IMR-90 (cell line): ENCODE data around the gene NAGPA. TPM values are rescaled to one million over a fixed set of nuclear protein-coding genes. Genes with fewer than 3 reads are reported as not detected.

Experiments
- ATAC-seq: fragments of 200-7000 bp; cut with Tn5 transposase; 2 replicates; pipeline ENCODE4 v1.9.1; 2020; ENCODE audit warnings: low read depth, mild to moderate bottlenecking, moderate library complexity
- BruUV-seq: library from RNA; stranded (reverse); fragments of 400-500 nt; replicated peaks from 2 replicates; lab custom pipeline; 2021; lab: Mats Ljungman, UMichigan
- CTCF ChIA-PET: fragments of 300-600 bp; formaldehyde crosslinking; extraction: SDS; loops from one replicate; lab custom pipeline; 2021; ENCODE audit warnings: antibody characterized with exemption; lab: Yijun Ruan, JAX
- POLR2A ChIA-PET: fragments of 300-600 bp; sonication (Branson Sonifier 250); formaldehyde crosslinking; loops from one replicate; lab custom pipeline; 2022; ENCODE audit warnings: antibody characterized with exemption; ENCODE audit not compliant: unreplicated experiment; lab: Charles Lee
- DNase-seq: peaks from one replicate; pipeline ENCODE4 v3.0.0; 2013
- H2AFZ ChIP-seq: replicated peaks from 2 replicates; pipeline ENCODE3; 2013; ENCODE audit warnings: low read length, mild to moderate bottlenecking; ENCODE audit not compliant: poor library complexity
- H2AK5ac ChIP-seq: 2 replicates; pipeline ENCODE4 v1.6.1; 2013; ENCODE audit warnings: low read depth, low read length, inconsistent platforms
- H2AK9ac ChIP-seq: replicated peaks from 2 replicates; pipeline ENCODE3; 2013; ENCODE audit warnings: mild to moderate bottlenecking, low read depth, low read length, moderate library complexity; ENCODE audit not compliant: poor library complexity
- H2BK120ac ChIP-seq: 2 replicates; pipeline ENCODE4 v1.6.1; 2013; ENCODE audit warnings: low read depth, low read length, inconsistent platforms
- H2BK15ac ChIP-seq: 3 replicates; pipeline ENCODE4 v1.6.1; 2013; ENCODE audit warnings: low read depth, low read length, inconsistent platforms
- H2BK20ac ChIP-seq: 2 replicates; pipeline ENCODE4 v1.6.1; 2013; ENCODE audit warnings: low read depth, mild to moderate bottlenecking, inconsistent platforms, low read length, moderate library complexity
- H2BK5ac ChIP-seq: 2 replicates; pipeline ENCODE4 v1.6.1; 2013; ENCODE audit warnings: mild to moderate bottlenecking, low read depth, low read length, inconsistent platforms; ENCODE audit not compliant: poor library complexity, severe bottlenecking
- H3K14ac ChIP-seq: replicated peaks from 2 replicates; pipeline ENCODE4 v1.6.1; 2013; ENCODE audit warnings: low read depth, low read length, inconsistent platforms
- H3K18ac ChIP-seq: 2 replicates; pipeline ENCODE4 v1.6.1; 2013; ENCODE audit warnings: low read depth, low read length, control low read depth
- H3K23ac ChIP-seq: 2 replicates; pipeline ENCODE4 v1.6.1; 2013; ENCODE audit warnings: low read depth, low read length, inconsistent platforms
- H3K27ac ChIP-seq: 2 replicates; pipeline ENCODE4 v1.5.1; 2013; ENCODE audit warnings: mild to moderate bottlenecking, control low read depth, low read length; ENCODE audit not compliant: insufficient read depth
- H3K27me3 ChIP-seq: 2 replicates; pipeline ENCODE4 v1.6.1; 2013; ENCODE audit warnings: low read length; ENCODE audit not compliant: control insufficient read depth, insufficient read depth
- H3K36me3 ChIP-seq: 2 replicates; pipeline ENCODE4 v1.6.1; 2013; ENCODE audit warnings: low read length, mixed read lengths; ENCODE audit not compliant: control insufficient read depth, insufficient read depth
- H3K4ac ChIP-seq: 2 replicates; pipeline ENCODE4 v1.6.1; 2013; ENCODE audit warnings: low read depth, low read length, inconsistent platforms
- H3K4me1 ChIP-seq: 2 replicates; pipeline ENCODE4 v1.6.1; 2013; ENCODE audit warnings: low read length, mixed read lengths; ENCODE audit not compliant: control insufficient read depth, insufficient read depth
- H3K4me2 ChIP-seq: 2 replicates; pipeline ENCODE4 v1.6.1; 2013; ENCODE audit warnings: low read depth, mild to moderate bottlenecking, control low read depth, low read length, moderate library complexity
- H3K4me3 ChIP-seq: 2 replicates; pipeline ENCODE4 v1.5.1; 2013; ENCODE audit warnings: low read depth, mild to moderate bottlenecking, control low read depth, low read length, moderate library complexity; ENCODE audit not compliant: insufficient read depth
- H3K56ac ChIP-seq: 2 replicates; pipeline ENCODE4 v1.6.1; 2013; ENCODE audit warnings: low read length, inconsistent platforms; ENCODE audit not compliant: insufficient read depth; ENCODE audit errors: extremely low read depth
- H3K79me1 ChIP-seq, 2 experiments: 2 replicates each; pipeline ENCODE4 v1.6.1; 2013; ENCODE audit warnings: low read length in 2 of 2, inconsistent platforms in 1 of 2, low read depth in 1 of 2
- H3K9ac ChIP-seq: 2 replicates; pipeline ENCODE4 v1.6.1; 2013; ENCODE audit warnings: low read depth, low read length, control low read depth
- H3K9me1 ChIP-seq: 2 replicates; pipeline ENCODE4 v1.6.1; 2013; ENCODE audit warnings: low read length, inconsistent platforms; ENCODE audit not compliant: insufficient read depth
- H3K9me3 ChIP-seq: 2 replicates; pipeline ENCODE4 v1.6.1; 2013; ENCODE audit warnings: low read length; ENCODE audit not compliant: control insufficient read depth, insufficient read depth
- H4K20me1 ChIP-seq: 2 replicates; pipeline ENCODE4 v1.6.1; 2013; ENCODE audit warnings: low read length, inconsistent platforms; ENCODE audit not compliant: insufficient read depth
- H4K5ac ChIP-seq: 2 replicates; pipeline ENCODE4 v1.6.1; 2013; ENCODE audit warnings: mild to moderate bottlenecking, low read depth, low read length, control low read depth
- H4K8ac ChIP-seq, 2 experiments: 2 replicates each; pipeline ENCODE4 v1.6.1; 2013; ENCODE audit warnings: low read depth in 2 of 2, low read length in 2 of 2, control low read depth in 1 of 2, inconsistent platforms in 1 of 2
- H4K91ac ChIP-seq: 2 replicates; pipeline ENCODE4 v1.6.1; 2013; ENCODE audit warnings: low read depth, low read length, inconsistent platforms; ENCODE audit not compliant: insufficient read depth
- BHLHE40 ChIP-seq: fragments of 150-350 bp; IDR thresholded peaks from 2 replicates; pipeline ENCODE4 v1.6.1; 2016; ENCODE audit warnings: mild to moderate bottlenecking, low read depth, low read length
- CEBPB ChIP-seq: IDR thresholded peaks from 2 replicates; pipeline ENCODE4 v1.6.1; 2012; ENCODE audit warnings: low read depth, low read length, improper control_type of control experiment
- CHD1 ChIP-seq: IDR thresholded peaks from 2 replicates; pipeline ENCODE4 v1.6.1; 2012; ENCODE audit warnings: low read depth, low read length, improper control_type of control experiment
- FOS ChIP-seq: fragments of 150-350 bp; IDR thresholded peaks from 2 replicates; pipeline ENCODE4 v1.6.1; 2016; ENCODE audit warnings: low read depth, low read length
- MAZ ChIP-seq: IDR thresholded peaks from 2 replicates; pipeline ENCODE4 v1.6.1; 2012; ENCODE audit warnings: low read depth, mild to moderate bottlenecking, low read length, improper control_type of control experiment, moderate library complexity, borderline replicate concordance
- MXI1 ChIP-seq: IDR thresholded peaks from 2 replicates; pipeline ENCODE4 v1.6.1; 2012; ENCODE audit warnings: low read depth, mild to moderate bottlenecking, low read length, moderate library complexity, borderline replicate concordance
- NFE2L2 ChIP-seq: fragments of 150-350 bp; IDR thresholded peaks from 2 replicates; pipeline ENCODE4 v1.6.1; 2016; ENCODE audit warnings: low read depth, mild to moderate bottlenecking, low read length
- POLR2A ChIP-seq: IDR thresholded peaks from 2 replicates; pipeline ENCODE4 v1.6.1; 2012; ENCODE audit warnings: mild to moderate bottlenecking, low read depth, low read length
- RCOR1 ChIP-seq: IDR thresholded peaks from 2 replicates; pipeline ENCODE4 v1.6.1; 2012; ENCODE audit warnings: mild to moderate bottlenecking, low read length, improper control_type of control experiment; ENCODE audit not compliant: insufficient replicate concordance
- RFX5 ChIP-seq: IDR thresholded peaks from 2 replicates; pipeline ENCODE4 v1.8.0; 2012; ENCODE audit warnings: low read depth, mild to moderate bottlenecking, low read length, moderate library complexity
- SMC3 ChIP-seq: fragments of 150-350 bp; IDR thresholded peaks from 2 replicates; pipeline ENCODE4 v1.6.1; 2016; ENCODE audit warnings: low read depth, mild to moderate bottlenecking, antibody characterized with exemption, low read length, moderate library complexity
- WGBS, 2 experiments: methylation state at CpG; one replicate each; pipeline versions ENCODE4 v1.1.5 to v1.1.7; 2013; ENCODE audit warnings: missing lambda C conversion rate in 2 of 2; ENCODE audit not compliant: insufficient read length in 1 of 2; ENCODE audit errors: extremely low coverage in 2 of 2; 5-methylcytosine and 5-hydroxymethylcytosine counted together
- dilution Hi-C: fragments of 300-500 bp; cut with HindIII; formaldehyde crosslinking; loops from one replicate; pipeline ENCODE4 v1.14.3; 2018; ENCODE audit warnings: low sequenced_read_pairs; ENCODE audit not compliant: unreplicated experiment
- in situ Hi-C: fragments of 300-500 bp; cut with MboI; formaldehyde crosslinking; loops from 3 replicates; pipeline ENCODE4 v1.14.3; 2019; ENCODE audit warnings: low sequenced_read_pairs, inconsistent platforms, mixed read lengths
- intact Hi-C: fragments of 100-400 bp; cut with micrococcal nuclease; formaldehyde crosslinking; loops from 2 replicates; pipeline ENCODE4 v1.10.0; 2022
- polyA plus RNA-seq, 3 experiments: library from polyadenylated mRNA; depleted of rRNA; stranded (reverse); fragments of >200 nt; gene quantifications; 2 replicates each; pipeline ENCODE4 v1.2.3, GENCODE V29; 2012; ENCODE audit warnings: low replicate concordance in 1 of 3
- total RNA-seq: library from RNA; depleted of rRNA; stranded (reverse); fragments of >200 nt; gene quantifications from 2 replicates; pipeline ENCODE4 v1.2.3, GENCODE V29; 2012
- TF ChIP-seq, protein P1 (sequence below): fragments of 150-350 bp; IDR thresholded peaks from 2 replicates; pipeline ENCODE4 v1.6.1; 2016; ENCODE audit warnings: low read depth, mild to moderate bottlenecking, low read length, moderate library complexity, borderline replicate concordance
- TF ChIP-seq, protein P2 (sequence below): conservative IDR thresholded peaks from 2 replicates; pipeline ENCODE4 v1.5.1; 2012; ENCODE audit warnings: mild to moderate bottlenecking, low read depth, low read length, improper control_type of control experiment

The NAGPA gene
- total and polyA plus RNA-seq, 2 of the 4 experiments (the other 2 are of a cell fraction): 6.5 to 12.2 TPM

DNA sequence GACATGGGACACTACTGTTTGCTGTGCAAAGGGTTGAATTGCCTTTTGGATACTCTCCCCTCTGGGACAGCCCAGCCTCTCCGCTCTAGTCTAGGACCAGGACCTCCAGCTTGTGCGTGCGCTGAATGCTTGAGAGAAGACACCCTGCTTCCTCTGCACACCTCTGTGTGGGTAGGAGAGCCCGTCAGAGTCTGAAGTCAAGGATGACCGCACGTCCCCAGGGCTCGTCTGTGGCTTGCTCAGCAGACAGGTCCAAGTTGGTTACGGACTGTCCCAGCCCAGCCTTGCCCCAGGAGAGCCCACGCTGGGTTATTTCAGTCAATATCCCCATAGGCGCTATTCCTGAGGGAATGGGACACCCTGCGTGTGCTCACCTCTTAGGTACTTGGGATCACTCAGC is 28.3 kb upstream of the NAGPA start:
- CTCF ChIA-PET: no interaction called here
- peaks cover 3% of the 10 kb centered on the region; the same call in 1 of the 2 replicates for H3K9me1 ChIP-seq
- H2BK120ac ChIP-seq: no peak overlapping the region
- H4K20me1 ChIP-seq: no peaks in the 10 kb centered on the region
- H2AK5ac ChIP-seq: no peak overlapping the region
- no peak overlapping the region for H3K23ac ChIP-seq
- no peak overlapping the region for H3K4me2 ChIP-seq
- H2AFZ ChIP-seq: no peak overlapping the region
- H2AK9ac ChIP-seq: no peak overlapping the region
- no peak overlapping the region for H3K56ac ChIP-seq
- peaks cover 6% of the 10 kb centered on the region; the same call in 1 of the 2 replicates for H3K4me1 ChIP-seq
- H3K4ac ChIP-seq: no peak overlapping the region
- no peak overlapping the region for H3K14ac ChIP-seq
- intact Hi-C loops: no loop called here
- H2BK5ac ChIP-seq: no peak overlapping the region
- H4K91ac ChIP-seq: no peak overlapping the region
- no peak overlapping the region for H2BK15ac ChIP-seq
- in situ Hi-C loops: no loop called here
- POLR2A ChIA-PET: no interaction called here
- H3K18ac ChIP-seq: no peak overlapping the region
- BruUV-seq: no TSS peak
- TF ChIP-seq FOS: no peak
- TF ChIP-seq CEBPB: no peak
- no peak for TF ChIP-seq CHD1
- TF ChIP-seq BHLHE40: no peak
- no peak for TF ChIP-seq RFX5
- TF ChIP-seq MAZ: no peak
- no peak for TF ChIP-seq SMC3
- TF ChIP-seq POLR2A: no peak
- TF ChIP-seq, protein P1, sequence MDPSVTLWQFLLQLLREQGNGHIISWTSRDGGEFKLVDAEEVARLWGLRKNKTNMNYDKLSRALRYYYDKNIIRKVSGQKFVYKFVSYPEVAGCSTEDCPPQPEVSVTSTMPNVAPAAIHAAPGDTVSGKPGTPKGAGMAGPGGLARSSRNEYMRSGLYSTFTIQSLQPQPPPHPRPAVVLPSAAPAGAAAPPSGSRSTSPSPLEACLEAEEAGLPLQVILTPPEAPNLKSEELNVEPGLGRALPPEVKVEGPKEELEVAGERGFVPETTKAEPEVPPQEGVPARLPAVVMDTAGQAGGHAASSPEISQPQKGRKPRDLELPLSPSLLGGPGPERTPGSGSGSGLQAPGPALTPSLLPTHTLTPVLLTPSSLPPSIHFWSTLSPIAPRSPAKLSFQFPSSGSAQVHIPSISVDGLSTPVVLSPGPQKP: no peak
- no peak for TF ChIP-seq MXI1
- no peak for TF ChIP-seq NFE2L2
- TF ChIP-seq, protein P2, sequence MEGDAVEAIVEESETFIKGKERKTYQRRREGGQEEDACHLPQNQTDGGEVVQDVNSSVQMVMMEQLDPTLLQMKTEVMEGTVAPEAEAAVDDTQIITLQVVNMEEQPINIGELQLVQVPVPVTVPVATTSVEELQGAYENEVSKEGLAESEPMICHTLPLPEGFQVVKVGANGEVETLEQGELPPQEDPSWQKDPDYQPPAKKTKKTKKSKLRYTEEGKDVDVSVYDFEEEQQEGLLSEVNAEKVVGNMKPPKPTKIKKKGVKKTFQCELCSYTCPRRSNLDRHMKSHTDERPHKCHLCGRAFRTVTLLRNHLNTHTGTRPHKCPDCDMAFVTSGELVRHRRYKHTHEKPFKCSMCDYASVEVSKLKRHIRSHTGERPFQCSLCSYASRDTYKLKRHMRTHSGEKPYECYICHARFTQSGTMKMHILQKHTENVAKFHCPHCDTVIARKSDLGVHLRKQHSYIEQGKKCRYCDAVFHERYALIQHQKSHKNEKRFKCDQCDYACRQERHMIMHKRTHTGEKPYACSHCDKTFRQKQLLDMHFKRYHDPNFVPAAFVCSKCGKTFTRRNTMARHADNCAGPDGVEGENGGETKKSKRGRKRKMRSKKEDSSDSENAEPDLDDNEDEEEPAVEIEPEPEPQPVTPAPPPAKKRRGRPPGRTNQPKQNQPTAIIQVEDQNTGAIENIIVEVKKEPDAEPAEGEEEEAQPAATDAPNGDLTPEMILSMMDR: no peak
- no peak for TF ChIP-seq RCOR1
- H3K9me3 ChIP-seq: no peaks in the 10 kb centered on the region
- H3K27ac ChIP-seq: no peak overlapping the region
- ATAC-seq (no peak), DNase-seq (no peak)
- peaks cover 21% of the 10 kb centered on the region for H3K27me3 ChIP-seq
- H3K79me1 ChIP-seq: no peaks in the 10 kb centered on the region
- dilution Hi-C loops: no loop called here
- no peak overlapping the region for H2BK20ac ChIP-seq
- H3K36me3 ChIP-seq: no peaks in the 10 kb centered on the region
- no peak overlapping the region for H4K8ac ChIP-seq
- no peak overlapping the region for H3K4me3 ChIP-seq
- H3K9ac ChIP-seq: no peak overlapping the region
- no peak overlapping the region for H4K5ac ChIP-seq
- no CpG with 5 or more reads among the region's 11 CpGs for WGBS, 2 experiments
